AG04450 (cell line): Measurements from ENCODE around the gene MRPS5. TPM values are rescaled to one million over a fixed set of nuclear protein-coding genes. Genes with fewer than 3 reads are reported as not detected.

Experiments
- CTCF ChIA-PET: fragments of 300-600, 350-600 bp; formaldehyde crosslinking; extraction: SDS; loops from one replicate; lab custom pipeline; 2022; ENCODE audit warnings: antibody characterized with exemption, inconsistent platforms; lab: Charles Lee
- POLR2A ChIA-PET: fragments of 350-600 bp; formaldehyde crosslinking; extraction: SDS; loops from one replicate; lab custom pipeline; 2021; ENCODE audit warnings: antibody characterized with exemption, inconsistent platforms; lab: Yijun Ruan, JAX
- DNase-seq: peaks from one replicate; pipeline ENCODE4 v3.0.0-alpha.2; 2011; ENCODE audit warnings: low read depth, low spot score
- H3K27ac ChIP-seq: one replicate; pipeline ENCODE4 v1.5.1; 2012; ENCODE audit warnings: low read depth, low read length, control low read depth
- H3K27me3 ChIP-seq: one replicate; pipeline ENCODE4 v1.6.0; 2012; ENCODE audit warnings: low read length; ENCODE audit not compliant: control insufficient read depth, insufficient read depth
- H3K4me3 ChIP-seq: 2 replicates; pipeline ENCODE4 v1.5.1; 2011; ENCODE audit warnings: mild to moderate bottlenecking, low read depth, low read length, control low read depth
- H3K9me3 ChIP-seq: 2 replicates; pipeline ENCODE4 v1.5.1; 2012; ENCODE audit warnings: low read length; ENCODE audit not compliant: control insufficient read depth, insufficient read depth
- CTCF ChIP-seq: IDR thresholded peaks from 2 replicates; pipeline ENCODE4 v1.5.1; 2011; ENCODE audit warnings: low read depth, low read length, control low read depth, inconsistent platforms
- polyA plus RNA-seq: library from polyadenylated mRNA; depleted of rRNA; stranded (reverse); fragments of >200 nt; gene quantifications from 2 replicates; pipeline ENCODE4 v1.2.3, GENCODE V29; 2011

MRPS5 gene
- polyA plus RNA-seq, 1 experiment, result 55.7 TPM

GRCh38 chr2:95143838-95144237, 22.2 kb upstream of the MRPS5 start:
- Histone ChIP-seq H3K9me3 (peaks cover 58% of the 10 kb centered on the region), H3K4me3 (no peak overlapping the region), H3K27me3 (no peaks in the 10 kb centered on the region), H3K27ac (no peak overlapping the region)
- no peak for TF ChIP-seq CTCF
- ChIA-PET CTCF (no interaction called here), POLR2A (no interaction called here)
- DNase-seq, result no peak

- no peak for DNase-seq
- CTCF ChIA-PET, result no interaction called here
- no peak overlapping the region for H3K4me3 ChIP-seq
- peaks cover 31% of the 10 kb centered on the region for H3K9me3 ChIP-seq
- H3K27ac ChIP-seq, result no peak overlapping the region
- POLR2A ChIA-PET, result no interaction called here
- no peaks in the 10 kb centered on the region for H3K27me3 ChIP-seq
- TF ChIP-seq CTCF, result no peak
These were observed 17.1 kb upstream of the MRPS5 start for GRCh38 chr2:95138702-95139101.

GRCh38 chr2:95122197-95122551, 566 bp upstream of the MRPS5 start:
- H3K27me3 ChIP-seq, result no peaks in the 10 kb centered on the region
- no peak overlapping the region for H3K27ac ChIP-seq
- H3K9me3 ChIP-seq, result no peaks in the 10 kb centered on the region
- ChIA-PET POLR2A (interaction anchor here (0.6 to 2.1 kb wide), 5 partner anchors 12 to 44 kb away, joined by 3 to 10 read pairs (median 5); partner anchors contain the start of genes ZNF2 and ZNF514), CTCF (interaction anchor here (0.8 to 1.2 kb wide), 3 partner anchors 43 to 136 kb away, joined by 3 to 4 read pairs (median 4); no protein-coding TSS in a partner anchor)
- TF ChIP-seq CTCF, result no peak
- peak overlapping the region; percentile 99 for H3K4me3 ChIP-seq
- no peak for DNase-seq

- ChIA-PET CTCF (interaction anchor here (0.6 to 1.3 kb wide), 4 partner anchors 30 to 135 kb away, joined by 3 to 4 read pairs (median 3); no protein-coding TSS in a partner anchor), POLR2A (interaction anchor here (1.7 to 2.1 kb wide), 3 partner anchors 39 to 45 kb away, joined by 4 to 10 read pairs (median 9); partner anchors contain the start of genes ZNF2 and ZNF514)
- Histone ChIP-seq H3K27me3 (no peaks in the 10 kb centered on the region), H3K9me3 (no peaks in the 10 kb centered on the region), H3K27ac (peak overlapping the region; percentile 77), H3K4me3 (peak overlapping the region; percentile 99)
- no peak for DNase-seq
- TF ChIP-seq CTCF, result no peak
These were observed 558 bp downstream of the MRPS5 start for GRCh38 chr2:95121093-95121406.

- ChIA-PET CTCF (interaction anchor here (0.6 to 7.1 kb wide), 19 partner anchors 9 to 133 kb away, joined by 3 to 75 read pairs (median 5); no protein-coding TSS in a partner anchor), POLR2A (interaction anchor here (0.7 to 0.9 kb wide), 2 partner anchors 49 to 159 kb away, joined by 4 to 6 read pairs; no protein-coding TSS in a partner anchor)
- H3K9me3 ChIP-seq, result no peaks in the 10 kb centered on the region
- H3K27me3 ChIP-seq, result no peaks in the 10 kb centered on the region
- H3K4me3 ChIP-seq, result no peak overlapping the region
- no peak overlapping the region for H3K27ac ChIP-seq
- DNase-seq, result peak; percentile 21
- TF ChIP-seq CTCF, result peak; percentile 89
These were observed 6.2 kb downstream of the MRPS5 start for GRCh38 chr2:95115418-95115817.
